ENCODE results near the gene EVC. TPM values are rescaled to one million over a fixed set of nuclear protein-coding genes. Genes with fewer than 3 reads are reported as not detected.
"Not testable (repeated sequence)": the region's sequence is repeated elsewhere in the genome, so short reads cannot be mapped to it uniquely, and the experiment has no call there.

Gene EVC
- total and polyA plus RNA-seq, 2 donors (not counting 1 experiment from before 2014, with no cell fraction given), result 4.9 to 39.0 TPM

- Histone ChIP-seq H3K27me3 (ENCODE audit: control insufficient read depth, insufficient read depth, low read length) (no peaks in the 10 kb centered on the region), H3K79me2 (ENCODE audit: control insufficient read depth, insufficient read depth, low read length) (no peaks in the 10 kb centered on the region), H3K9me3 (ENCODE audit: control insufficient read depth, insufficient read depth, low read depth, low read length) (no peaks in the 10 kb centered on the region), H3K4me1 (ENCODE audit: control insufficient read depth, extremely low read depth, insufficient read depth, low read length) (peaks cover 2% of the 10 kb centered on the region), H3K9ac (ENCODE audit: insufficient read depth, low read length) (no peak overlapping the region), H4K20me1 (ENCODE audit: control insufficient read depth, extremely low read depth, insufficient read depth, low read length) (no peaks in the 10 kb centered on the region), H3K4me3 (replicated peaks in 1 of 4; ENCODE audit: control extremely low read depth in 1 of 4, insufficient read depth in 1 of 4, low read depth in 3 of 4, low read length in 4 of 4) (no peak overlapping the region), H3K36me3 (ENCODE audit: control insufficient read depth, insufficient read depth, low read length) (no peaks in the 10 kb centered on the region), H3K27ac (ENCODE audit: insufficient read depth, low read length) (no peak overlapping the region), H3K4me2 (ENCODE audit: extremely low read depth, insufficient read depth, low read length) (no peak overlapping the region), H2AFZ (ENCODE audit: low read length) (no peak overlapping the region)
- no peak for DNase-seq (ENCODE audit: low read depth in 2 of 2)
- no peak for TF ChIP-seq CTCF (conservative IDR thresholded peaks at IDR 0.05 in 1 of 2, IDR thresholded peaks at IDR 0.05 in 1 of 2; ENCODE audit: low read depth in 1 of 2, low read length in 2 of 2)
- no peak for TF ChIP-seq EZH2 (IDR thresholded peaks at IDR 0.05; ENCODE audit: low read length, missing control alignments)
Observed at GRCh38 chr4:5836943-5837342, 125.9 kb downstream of the EVC start.

- DNase-seq (ENCODE audit: low read depth in 2 of 2); H4K20me1 ChIP-seq (ENCODE audit: control insufficient read depth, extremely low read depth, insufficient read depth, low read length); H3K9ac ChIP-seq (ENCODE audit: insufficient read depth, low read length); H3K4me1 ChIP-seq (ENCODE audit: control insufficient read depth, extremely low read depth, insufficient read depth, low read length); H3K36me3 ChIP-seq (ENCODE audit: control insufficient read depth, insufficient read depth, low read length); H3K4me2 ChIP-seq (ENCODE audit: extremely low read depth, insufficient read depth, low read length); H3K27ac ChIP-seq (ENCODE audit: insufficient read depth, low read length); H2AFZ ChIP-seq (ENCODE audit: low read length); H3K4me3 ChIP-seq (replicated peaks in 1 of 4; ENCODE audit: control extremely low read depth in 1 of 4, insufficient read depth in 1 of 4, low read depth in 3 of 4, low read length in 4 of 4); H3K9me3 ChIP-seq (ENCODE audit: control insufficient read depth, insufficient read depth, low read depth, low read length); H3K27me3 ChIP-seq (ENCODE audit: control insufficient read depth, insufficient read depth, low read length); H3K79me2 ChIP-seq (ENCODE audit: control insufficient read depth, insufficient read depth, low read length): not testable (repeated sequence)
Observed at GRCh38 chr4:5837483-5837882, 126.5 kb downstream of the EVC start.

GRCh38 chr4:5839332-5839731, 128.3 kb downstream of the EVC start:
- H4K20me1 ChIP-seq (ENCODE audit: control insufficient read depth, extremely low read depth, insufficient read depth, low read length), result no peaks in the 10 kb centered on the region
- peaks cover 2% of the 10 kb centered on the region for H3K4me1 ChIP-seq (ENCODE audit: control insufficient read depth, extremely low read depth, insufficient read depth, low read length)
- H2AFZ ChIP-seq (ENCODE audit: low read length), result no peak overlapping the region
- H3K79me2 ChIP-seq (ENCODE audit: control insufficient read depth, insufficient read depth, low read length), result no peaks in the 10 kb centered on the region
- H3K27me3 ChIP-seq (ENCODE audit: control insufficient read depth, insufficient read depth, low read length), result no peaks in the 10 kb centered on the region
- H3K36me3 ChIP-seq (ENCODE audit: control insufficient read depth, insufficient read depth, low read length), result no peaks in the 10 kb centered on the region
- H3K4me3 ChIP-seq (replicated peaks in 1 of 4; ENCODE audit: control extremely low read depth in 1 of 4, insufficient read depth in 1 of 4, low read depth in 3 of 4, low read length in 4 of 4), result no peak overlapping the region
- TF ChIP-seq CTCF (conservative IDR thresholded peaks at IDR 0.05 in 1 of 2, IDR thresholded peaks at IDR 0.05 in 1 of 2; ENCODE audit: low read depth in 1 of 2, low read length in 2 of 2), result no peak
- TF ChIP-seq EZH2 (IDR thresholded peaks at IDR 0.05; ENCODE audit: low read length, missing control alignments), result no peak
- no peak overlapping the region for H3K4me2 ChIP-seq (ENCODE audit: extremely low read depth, insufficient read depth, low read length)
- no peak overlapping the region for H3K27ac ChIP-seq (ENCODE audit: insufficient read depth, low read length)
- H3K9me3 ChIP-seq (ENCODE audit: control insufficient read depth, insufficient read depth, low read depth, low read length), result no peaks in the 10 kb centered on the region
- H3K9ac ChIP-seq (ENCODE audit: insufficient read depth, low read length), result no peak overlapping the region
- no peak for DNase-seq (ENCODE audit: low read depth in 2 of 2)

All from fibroblast of lung (primary cell).